CD4-positive, alpha-beta memory T cell (primary cell): ENCODE measurements around the gene ZNF330. TPM values are rescaled to one million over a fixed set of nuclear protein-coding genes. Genes with fewer than 3 reads are reported as not detected.

Experiments
- CTCF ChIA-PET: fragments of 350-600 bp; sonication (Branson Sonifier 250); formaldehyde crosslinking; loops from one replicate; lab custom pipeline; 2021; ENCODE audit warnings: inconsistent platforms; ENCODE audit not compliant: partially characterized antibody; lab: Charles Lee
- POLR2A ChIA-PET: fragments of 350-600 bp; sonication (Branson Sonifier 250); formaldehyde crosslinking; loops from one replicate; lab custom pipeline; 2021; ENCODE audit not compliant: partially characterized antibody; lab: Charles Lee
- DNase-seq, 5 donors: peaks; one replicate each; pipeline versions ENCODE4 v3.0.0 to v3.0.0-alpha.2; 2020 to 2022; ENCODE audit warnings: mixed read lengths in 1 of 5
- H3K27ac ChIP-seq: one replicate; pipeline ENCODE4 v1.7.0; 2013; ENCODE audit warnings: low read depth, low read length
- H3K27me3 ChIP-seq: 2 replicates; pipeline ENCODE4 v1.7.0; 2013; ENCODE audit warnings: mild to moderate bottlenecking, low read length, moderate library complexity; ENCODE audit not compliant: insufficient read depth
- H3K36me3 ChIP-seq: 2 replicates; pipeline ENCODE4 v1.7.0; 2013; ENCODE audit warnings: mild to moderate bottlenecking, low read length, moderate library complexity; ENCODE audit not compliant: insufficient read depth
- H3K4me1 ChIP-seq: 2 replicates; pipeline ENCODE4 v1.7.0; 2013; ENCODE audit warnings: mild to moderate bottlenecking, low read length, moderate library complexity; ENCODE audit not compliant: insufficient read depth
- H3K4me3 ChIP-seq, 2 donors: one replicate each; pipeline ENCODE4 v1.7.0; 2013; ENCODE audit warnings: low read length in 2 of 2, mild to moderate bottlenecking in 1 of 2
- H3K9me3 ChIP-seq, 2 donors: one replicate each; pipeline ENCODE4 v1.7.0; 2013; ENCODE audit warnings: low read length in 2 of 2, control low read depth in 1 of 2; ENCODE audit not compliant: control insufficient read depth in 1 of 2
- H3K27ac Mint-ChIP-seq, 7 donors: one replicate each; pipeline ENCODE4 v1.8.0; 2020 to 2021; ENCODE audit warnings: mixed read lengths in 7 of 7, mild to moderate bottlenecking in 6 of 7, inconsistent platforms in 3 of 7, moderate library complexity in 3 of 7
- H3K27me3 Mint-ChIP-seq, 2 donors: one replicate each; pipeline ENCODE4 v1.8.0; 2020 to 2021; ENCODE audit warnings: mixed read lengths in 2 of 2
- H3K36me3 Mint-ChIP-seq, 2 donors: one replicate each; pipeline ENCODE4 v1.8.0; 2020 to 2021; ENCODE audit warnings: mixed read lengths in 2 of 2, inconsistent platforms in 1 of 2, mild to moderate bottlenecking in 1 of 2
- H3K4me1 Mint-ChIP-seq, 4 donors: one replicate each; pipeline ENCODE4 v1.8.0; 2020 to 2021; ENCODE audit warnings: mixed read lengths in 4 of 4, mild to moderate bottlenecking in 1 of 4
- H3K4me3 Mint-ChIP-seq, 8 donors: one replicate each; pipeline ENCODE4 v1.8.0; 2020 to 2021; ENCODE audit warnings: mixed read lengths in 8 of 8, mild to moderate bottlenecking in 7 of 8, moderate library complexity in 6 of 8, inconsistent platforms in 3 of 8
- H3K9me3 Mint-ChIP-seq, 8 donors: one replicate each; pipeline ENCODE4 v1.8.0; 2020 to 2021; ENCODE audit warnings: mixed read lengths in 8 of 8, mild to moderate bottlenecking in 5 of 8, inconsistent platforms in 3 of 8, moderate library complexity in 1 of 8
- intact Hi-C: fragments of 100-400 bp; cut with micrococcal nuclease; formaldehyde crosslinking; loops from one replicate; pipeline ENCODE4 v1.15.1; 2023
- polyA plus RNA-seq, 2 donors: library from polyadenylated mRNA; unstranded; fragments of 300-500 nt; fragmentation: Illumina TruSeq; gene quantifications; one replicate each; pipeline ENCODE4 v1.2.3, GENCODE V29; 2021
- total RNA-seq, 2 experiments: library from RNA; stranded (reverse); gene quantifications; one replicate each; pipeline ENCODE4 v1.2.3, GENCODE V29; 2021

Gene ZNF330
- total and polyA plus RNA-seq, 4 experiments from 2014 or later, result 23.4 to 45.3 (median 37.0) TPM

DNA sequence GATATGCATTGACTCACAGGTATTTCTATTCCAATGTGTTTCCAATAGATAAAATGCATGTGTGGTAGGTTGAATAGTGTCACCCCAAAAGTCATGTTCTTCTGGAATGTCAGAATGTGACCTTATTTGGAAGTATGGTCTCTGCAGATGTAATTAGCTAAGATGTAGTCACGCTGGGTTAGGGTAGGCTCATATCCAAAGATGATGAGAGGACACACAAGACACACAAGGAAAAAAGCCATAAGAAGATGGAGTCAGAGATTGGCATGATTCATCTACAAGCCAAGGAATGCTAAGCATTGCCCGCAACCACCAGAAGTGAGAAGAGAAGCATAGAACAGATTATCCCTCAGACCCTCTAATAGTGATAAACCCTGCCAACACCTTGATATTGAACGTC lies 17.5 kb downstream of the ZNF330 start:
- H3K4me1 Mint-ChIP-seq, result peaks cover 0 to 4% (median under 1%) of the 10 kb centered on the region in 4 donors
- no peak overlapping the region for H3K4me3 ChIP-seq
- no peaks in the 10 kb centered on the region for H3K9me3 ChIP-seq
- peaks cover 0 to 2% of the 10 kb centered on the region in 2 donors for H3K27me3 Mint-ChIP-seq
- intact Hi-C loops, result no loop called here
- DNase-seq, result no peak
- ChIA-PET POLR2A (no interaction called here), CTCF (no interaction called here)
- H3K36me3 ChIP-seq, result peaks cover 8% of the 10 kb centered on the region
- no peaks in the 10 kb centered on the region for H3K27me3 ChIP-seq
- no peaks in the 10 kb centered on the region for H3K9me3 Mint-ChIP-seq
- no peaks in the 10 kb centered on the region for H3K4me1 ChIP-seq
- H3K27ac Mint-ChIP-seq, result no peak overlapping the region
- no peak overlapping the region for H3K27ac ChIP-seq
- no peak overlapping the region for H3K4me3 Mint-ChIP-seq
- H3K36me3 Mint-ChIP-seq, result peaks cover 18 to 20% of the 10 kb centered on the region in 2 donors

DNA sequence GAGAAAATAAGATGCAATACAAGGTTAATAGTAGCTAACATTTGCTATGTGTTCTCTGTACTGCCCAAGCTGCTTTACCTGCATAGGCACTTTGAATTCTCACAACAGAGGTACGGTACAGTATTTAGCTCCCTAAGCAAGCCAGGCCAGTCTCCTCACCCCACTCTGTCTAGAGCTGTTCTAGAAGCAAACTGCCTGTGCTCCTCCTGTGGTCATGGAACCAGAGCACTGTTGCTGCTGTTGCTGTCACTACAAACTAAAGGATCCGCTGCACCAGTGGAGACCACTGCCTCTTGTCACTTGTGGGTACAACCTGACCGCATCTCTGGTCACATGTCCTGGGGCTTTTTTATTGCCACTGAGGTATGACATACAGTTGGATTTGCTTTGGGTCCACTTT lies 19.6 kb downstream of the ZNF330 start:
- Histone ChIP-seq H3K27me3 (no peaks in the 10 kb centered on the region), H3K4me1 (no peaks in the 10 kb centered on the region), H3K9me3 (no peaks in the 10 kb centered on the region), H3K36me3 (no peaks in the 10 kb centered on the region), H3K27ac (no peak overlapping the region), H3K4me3 (no peak overlapping the region)
- no peak overlapping the region for H3K4me3 Mint-ChIP-seq
- no peak overlapping the region for H3K27ac Mint-ChIP-seq
- intact Hi-C loops, result no loop called here
- H3K9me3 Mint-ChIP-seq, result no peaks in the 10 kb centered on the region
- DNase-seq, result no peak
- H3K4me1 Mint-ChIP-seq, result no peaks in the 10 kb centered on the region
- H3K36me3 Mint-ChIP-seq, result peaks cover 5 to 7% of the 10 kb centered on the region in 2 donors
- CTCF ChIA-PET, result interaction anchor here (1.0 kb wide), 1 partner anchor 15 kb away, joined by 3 read pairs; no protein-coding TSS in a partner anchor
- H3K27me3 Mint-ChIP-seq, result peaks cover 0 to 2% of the 10 kb centered on the region in 2 donors
- POLR2A ChIA-PET, result no interaction called here

DNA sequence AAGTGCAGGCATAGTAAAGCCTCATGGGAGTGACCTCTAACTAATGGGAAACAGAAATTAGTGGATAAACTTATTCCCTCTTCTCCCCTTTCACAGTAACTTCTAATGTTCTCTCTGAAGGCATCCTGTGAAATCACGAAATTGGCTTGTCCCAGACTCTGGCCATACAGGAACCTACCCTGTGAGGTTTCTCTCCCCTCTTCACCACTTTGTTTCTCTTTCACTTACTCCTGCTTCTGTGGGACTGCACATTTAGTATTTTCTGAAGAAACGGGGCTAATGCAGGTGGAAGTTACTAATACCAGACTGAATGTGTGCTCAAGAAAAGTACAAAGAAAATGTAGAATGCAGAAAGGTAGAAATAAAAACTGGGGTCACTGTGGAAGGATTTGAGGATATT lies 20.0 kb downstream of the ZNF330 start:
- Histone ChIP-seq H3K27me3 (no peaks in the 10 kb centered on the region), H3K4me1 (no peaks in the 10 kb centered on the region), H3K36me3 (no peaks in the 10 kb centered on the region), H3K4me3 (no peak overlapping the region), H3K27ac (no peak overlapping the region), H3K9me3 (no peaks in the 10 kb centered on the region)
- H3K4me3 Mint-ChIP-seq, result no peak overlapping the region
- no peak for DNase-seq
- no peaks in the 10 kb centered on the region for H3K4me1 Mint-ChIP-seq
- H3K27ac Mint-ChIP-seq, result no peak overlapping the region
- ChIA-PET POLR2A (no interaction called here), CTCF (interaction anchor here (1.0 kb wide), 1 partner anchor 15 kb away, joined by 3 read pairs; no protein-coding TSS in a partner anchor)
- no peaks in the 10 kb centered on the region for H3K9me3 Mint-ChIP-seq
- intact Hi-C loops, result no loop called here
- peaks cover 0 to 2% of the 10 kb centered on the region in 2 donors for H3K27me3 Mint-ChIP-seq
- H3K36me3 Mint-ChIP-seq, result peaks cover 3% of the 10 kb centered on the region in 2 donors

DNA sequence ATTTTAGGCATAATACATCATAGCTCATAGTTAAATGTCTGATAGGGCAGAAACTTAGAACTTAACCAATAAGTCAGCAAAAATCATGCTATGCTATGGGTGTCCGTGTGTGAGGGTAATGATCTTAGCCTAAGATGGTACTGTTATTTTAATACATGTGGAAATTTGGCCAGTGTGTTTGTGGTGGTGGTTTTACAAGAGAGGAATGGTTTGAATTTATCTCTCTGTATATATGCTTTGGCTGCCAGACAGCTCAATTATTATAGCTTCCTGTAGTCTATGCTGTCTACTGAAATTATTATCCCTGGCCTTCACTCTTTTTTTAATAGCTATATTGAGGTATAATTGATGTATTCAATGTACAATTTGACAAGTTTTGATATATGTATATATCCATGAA lies 21.3 kb downstream of the ZNF330 start:
- CTCF ChIA-PET, result interaction anchor here (1.0 kb wide), 2 partner anchors 9 to 37 kb away, joined by 3 read pairs; no protein-coding TSS in a partner anchor
- H3K27me3 ChIP-seq, result no peaks in the 10 kb centered on the region
- H3K36me3 Mint-ChIP-seq, result no peaks in the 10 kb centered on the region
- intact Hi-C loops, result no loop called here
- peaks cover 0 to 2% of the 10 kb centered on the region in 2 donors for H3K27me3 Mint-ChIP-seq
- H3K36me3 ChIP-seq, result no peaks in the 10 kb centered on the region
- H3K27ac Mint-ChIP-seq, result no peak overlapping the region
- H3K27ac ChIP-seq, result no peak overlapping the region
- no peaks in the 10 kb centered on the region for H3K4me1 ChIP-seq
- POLR2A ChIA-PET, result no interaction called here
- no peaks in the 10 kb centered on the region for H3K9me3 ChIP-seq
- no peaks in the 10 kb centered on the region for H3K9me3 Mint-ChIP-seq
- no peaks in the 10 kb centered on the region for H3K4me1 Mint-ChIP-seq
- DNase-seq, result no peak
- no peak overlapping the region for H3K4me3 Mint-ChIP-seq
- no peak overlapping the region for H3K4me3 ChIP-seq

DNA sequence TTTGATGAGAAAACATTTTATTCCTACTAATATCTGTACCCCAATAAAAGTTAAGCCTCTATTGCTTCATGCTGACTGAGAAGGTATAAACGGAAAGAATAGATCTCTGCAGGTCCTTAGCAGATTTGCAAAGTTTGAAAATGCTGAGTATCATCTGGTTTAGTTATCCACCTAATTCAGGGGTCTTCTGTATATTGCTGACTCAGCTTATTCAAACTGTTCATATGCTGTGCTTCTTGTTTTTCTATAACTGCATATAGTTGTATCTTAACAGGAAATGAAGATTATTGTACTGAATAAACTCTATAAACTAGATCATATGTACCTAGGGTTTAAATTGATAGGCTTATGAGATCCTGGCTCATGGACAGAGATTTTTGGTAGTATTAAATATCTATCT lies 23.7 kb downstream of the ZNF330 start:
- no peaks in the 10 kb centered on the region for H3K9me3 Mint-ChIP-seq
- H3K4me3 Mint-ChIP-seq, result no peak overlapping the region
- no peaks in the 10 kb centered on the region for H3K4me1 ChIP-seq
- intact Hi-C loops, result no loop called here
- no peak overlapping the region for H3K27ac ChIP-seq
- ChIA-PET CTCF (no interaction called here), POLR2A (no interaction called here)
- H3K36me3 Mint-ChIP-seq, result no peaks in the 10 kb centered on the region
- H3K4me1 Mint-ChIP-seq, result no peaks in the 10 kb centered on the region
- H3K27me3 Mint-ChIP-seq, result peaks cover 0 to 3% of the 10 kb centered on the region in 2 donors
- H3K4me3 ChIP-seq, result no peak overlapping the region
- H3K9me3 ChIP-seq, result no peaks in the 10 kb centered on the region
- H3K27ac Mint-ChIP-seq, result no peak overlapping the region
- H3K27me3 ChIP-seq, result no peaks in the 10 kb centered on the region
- no peak for DNase-seq
- H3K36me3 ChIP-seq, result no peaks in the 10 kb centered on the region

DNA sequence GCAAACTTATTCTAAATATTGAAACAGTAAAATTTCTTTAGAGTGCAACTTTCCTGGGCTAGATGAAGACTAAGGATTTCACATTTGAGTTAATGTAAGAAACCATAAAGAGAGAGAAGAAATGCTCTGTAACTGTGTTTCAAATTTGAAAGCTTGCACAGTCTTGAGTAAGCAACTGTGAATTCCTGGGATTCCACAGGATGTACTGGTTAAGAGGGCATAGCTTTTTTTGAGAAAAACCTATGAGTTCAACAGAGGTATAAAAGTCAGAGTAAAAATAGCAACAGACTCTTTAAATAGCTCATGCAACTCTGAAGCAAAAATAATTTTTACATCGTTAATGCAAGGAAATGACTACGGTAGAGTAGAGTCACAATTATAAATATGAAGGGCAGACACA lies 25.5 kb downstream of the ZNF330 start:
- Histone ChIP-seq H3K36me3 (no peaks in the 10 kb centered on the region), H3K27ac (no peak overlapping the region), H3K4me1 (no peaks in the 10 kb centered on the region), H3K9me3 (no peaks in the 10 kb centered on the region), H3K4me3 (no peak overlapping the region), H3K27me3 (no peaks in the 10 kb centered on the region)
- ChIA-PET POLR2A (no interaction called here), CTCF (no interaction called here)
- no peaks in the 10 kb centered on the region for H3K4me1 Mint-ChIP-seq
- intact Hi-C loops, result no loop called here
- H3K27me3 Mint-ChIP-seq, result peaks cover 0 to 2% of the 10 kb centered on the region in 2 donors
- H3K27ac Mint-ChIP-seq, result no peak overlapping the region
- peaks cover 0 to 2% (median 0%) of the 10 kb centered on the region in 8 donors for H3K9me3 Mint-ChIP-seq
- H3K4me3 Mint-ChIP-seq, result no peak overlapping the region
- DNase-seq, result no peak
- no peaks in the 10 kb centered on the region for H3K36me3 Mint-ChIP-seq

DNA sequence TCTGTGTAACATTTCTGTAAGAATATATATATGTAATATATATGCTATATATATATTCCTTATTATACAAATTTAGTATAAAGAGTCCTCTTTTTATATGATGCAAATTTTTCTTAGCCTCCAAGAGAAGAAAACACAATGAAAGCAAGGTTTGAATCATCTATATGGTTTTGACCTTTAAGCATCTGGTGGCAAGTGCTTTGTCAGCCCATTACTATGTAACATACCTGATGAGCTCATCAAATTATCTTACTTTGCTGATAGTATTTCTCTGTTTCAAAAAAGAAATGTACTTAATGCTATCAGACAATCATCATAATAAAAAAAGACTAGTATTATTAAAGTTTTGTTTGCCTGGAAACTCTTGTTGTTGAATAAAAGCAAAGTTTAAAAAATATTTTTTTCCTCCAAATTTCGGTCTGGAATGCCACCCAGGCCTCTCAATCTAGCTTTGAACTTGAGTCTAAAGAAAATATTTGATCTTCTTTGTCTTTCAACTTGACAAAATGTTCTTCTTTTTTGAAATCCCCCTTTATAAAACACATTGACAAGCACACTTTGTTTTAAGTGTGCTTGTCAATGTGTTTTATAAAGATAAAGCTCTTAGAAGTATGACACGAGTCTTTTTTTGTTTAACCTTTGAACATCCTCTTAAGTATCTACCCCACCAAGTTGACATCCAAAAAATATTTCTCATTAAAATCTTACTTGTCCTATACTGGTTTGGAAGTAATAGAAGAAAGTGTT lies 26.2 kb downstream of the ZNF330 start:
- Mint-ChIP-seq H3K9me3 (peaks cover 0 to 3% (median 0%) of the 10 kb centered on the region in 8 donors), H3K4me3 (no peak overlapping the region), H3K36me3 (no peaks in the 10 kb centered on the region), H3K4me1 (no peaks in the 10 kb centered on the region), H3K27me3 (peaks cover 0 to 3% of the 10 kb centered on the region in 2 donors), H3K27ac (no peak overlapping the region)
- CTCF ChIA-PET, result no interaction called here
- Histone ChIP-seq H3K36me3 (no peaks in the 10 kb centered on the region), H3K27ac (no peak overlapping the region), H3K4me1 (no peaks in the 10 kb centered on the region), H3K27me3 (no peaks in the 10 kb centered on the region), H3K9me3 (no peaks in the 10 kb centered on the region), H3K4me3 (no peak overlapping the region)
- no peak for DNase-seq
- intact Hi-C loops, result no loop called here
- POLR2A ChIA-PET, result interaction anchor here (0.8 kb wide), 1 partner anchor 12 kb away, joined by 3 read pairs; no protein-coding TSS in a partner anchor
